Activated CD8-positive, alpha-beta T cell treated with anti-CD3 and anti-CD28 coated beads, Interleukin-2, amount 10 ng/mL, durations not matched to agents 7 days and 5 days (primary cell): ENCODE measurements around the gene MPG. TPM values are rescaled to one million over a fixed set of nuclear protein-coding genes. Genes with fewer than 3 reads are reported as not detected.
"Not testable (repeated sequence)": the region's sequence is repeated elsewhere in the genome, so short reads cannot be mapped to it uniquely, and the experiment has no call there.

ENCODE experiments used
- ATAC-seq: fragments of 150-1000 bp; cut with Tn5 transposase; one replicate; pipeline ENCODE4 v1.10.0; 2021; ENCODE audit warnings: moderate library complexity
- CTCF ChIA-PET: fragments of 350-600 bp; sonication (Branson Sonifier 250); formaldehyde crosslinking; loops from one replicate; lab custom pipeline; 2021; ENCODE audit warnings: antibody characterized with exemption; lab: Charles Lee
- POLR2A ChIA-PET: fragments of 350-600 bp; sonication (Branson Sonifier 250); formaldehyde crosslinking; loops from one replicate; lab custom pipeline; 2021; ENCODE audit warnings: antibody characterized with exemption; lab: Charles Lee
- DNase-seq: peaks from one replicate; pipeline ENCODE4 v3.0.0-alpha.2; 2020
- H3K27ac Mint-ChIP-seq: one replicate; pipeline ENCODE4 v1.8.0; 2021; ENCODE audit warnings: mild to moderate bottlenecking, mixed read lengths
- H3K27me3 Mint-ChIP-seq: one replicate; pipeline ENCODE4 v1.8.0; 2021; ENCODE audit warnings: low read depth, mixed read lengths
- H3K36me3 Mint-ChIP-seq: one replicate; pipeline ENCODE4 v1.8.0; 2021; ENCODE audit warnings: low read depth, mixed read lengths
- H3K4me1 Mint-ChIP-seq: one replicate; pipeline ENCODE4 v1.8.0; 2021; ENCODE audit warnings: low read depth, mixed read lengths
- H3K4me3 Mint-ChIP-seq: one replicate; pipeline ENCODE4 v1.8.0; 2021; ENCODE audit warnings: mild to moderate bottlenecking, mixed read lengths
- H3K9me3 Mint-ChIP-seq: one replicate; pipeline ENCODE4 v1.8.0; 2022; ENCODE audit warnings: mixed read lengths; ENCODE audit not compliant: insufficient read depth
- total RNA-seq, 2 experiments: library from RNA; stranded (reverse); gene quantifications; one replicate each; pipeline ENCODE4 v1.2.3, GENCODE V29; 2021

The MPG gene
- total RNA-seq, 2 experiments from 2014 or later = 48.6 to 49.3 TPM

- ATAC-seq (no peak), DNase-seq (no peak)
- H3K4me3 Mint-ChIP-seq = no peak overlapping the region
- no peaks in the 10 kb centered on the region for H3K9me3 Mint-ChIP-seq
- no peaks in the 10 kb centered on the region for H3K27me3 Mint-ChIP-seq
- H3K36me3 Mint-ChIP-seq = peaks cover 10% of the 10 kb centered on the region
- CTCF ChIA-PET = interaction anchor here (0.9 to 5.1 kb wide), 6 partner anchors 11 to 243 kb away, joined by 3 to 30 read pairs (median 16); partner anchors contain the start of gene HBQ1
- H3K27ac Mint-ChIP-seq = no peak overlapping the region
- H3K4me1 Mint-ChIP-seq = no peaks in the 10 kb centered on the region
- POLR2A ChIA-PET = no interaction called here
These were observed 41.3 kb downstream of the MPG start for GRCh38 chr16:119295-119694.

GRCh38 chr16:119835-120491 is 41.9 kb downstream of the MPG start:
- no peak overlapping the region for H3K27ac Mint-ChIP-seq
- H3K36me3 Mint-ChIP-seq = peaks cover 10% of the 10 kb centered on the region
- H3K9me3 Mint-ChIP-seq = no peaks in the 10 kb centered on the region
- ChIA-PET POLR2A (no interaction called here), CTCF (interaction anchor here (0.9 to 5.1 kb wide), 5 partner anchors 12 to 242 kb away, joined by 3 to 30 read pairs (median 15); no protein-coding TSS in a partner anchor)
- H3K4me3 Mint-ChIP-seq = no peak overlapping the region
- H3K27me3 Mint-ChIP-seq = no peaks in the 10 kb centered on the region
- no peak for ATAC-seq
- no peaks in the 10 kb centered on the region for H3K4me1 Mint-ChIP-seq
- DNase-seq = no peak

- H3K36me3 Mint-ChIP-seq = peaks cover 10% of the 10 kb centered on the region
- DNase-seq (no peak), ATAC-seq (no peak)
- H3K4me1 Mint-ChIP-seq = no peaks in the 10 kb centered on the region
- CTCF ChIA-PET = interaction anchor here (1.5 to 4.6 kb wide), 2 partner anchors 13 to 16 kb away, joined by 3 to 30 read pairs; no protein-coding TSS in a partner anchor
- H3K27ac Mint-ChIP-seq = no peak overlapping the region
- H3K4me3 Mint-ChIP-seq = no peak overlapping the region
- POLR2A ChIA-PET = no interaction called here
- no peaks in the 10 kb centered on the region for H3K27me3 Mint-ChIP-seq
- H3K9me3 Mint-ChIP-seq = no peaks in the 10 kb centered on the region
These were observed 42.7 kb downstream of the MPG start for GRCh38 chr16:120756-121155.

GRCh38 chr16:122361-122760 is 44.3 kb downstream of the MPG start:
- no peaks in the 10 kb centered on the region for H3K27me3 Mint-ChIP-seq
- no peaks in the 10 kb centered on the region for H3K9me3 Mint-ChIP-seq
- no peak overlapping the region for H3K4me3 Mint-ChIP-seq
- H3K36me3 Mint-ChIP-seq = peaks cover 5% of the 10 kb centered on the region
- no peaks in the 10 kb centered on the region for H3K4me1 Mint-ChIP-seq
- CTCF ChIA-PET = interaction anchor here (1.2 kb wide), 1 partner anchor 11 kb away, joined by 3 read pairs; no protein-coding TSS in a partner anchor
- ATAC-seq = no peak
- DNase-seq = no peak
- no peak overlapping the region for H3K27ac Mint-ChIP-seq
- POLR2A ChIA-PET = no interaction called here

- not testable (repeated sequence) for H3K4me3 Mint-ChIP-seq, ATAC-seq, H3K9me3 Mint-ChIP-seq, H3K4me1 Mint-ChIP-seq, H3K36me3 Mint-ChIP-seq, DNase-seq, H3K27me3 Mint-ChIP-seq
- POLR2A ChIA-PET = interaction anchor here (0.6 kb wide), 1 partner anchor 206 kb away, joined by 3 read pairs; no protein-coding TSS in a partner anchor
- CTCF ChIA-PET = interaction anchor here (1.5 kb wide), 1 partner anchor 58 kb away, joined by 5 read pairs; no protein-coding TSS in a partner anchor
- peak overlapping the region; percentile 11 for H3K27ac Mint-ChIP-seq
These were observed 45.7 kb downstream of the MPG start for GRCh38 chr16:123558-124350.

GRCh38 chr16:125011-125410 is 47.0 kb downstream of the MPG start:
- H3K27me3 Mint-ChIP-seq = no peaks in the 10 kb centered on the region
- peaks cover 4% of the 10 kb centered on the region for H3K36me3 Mint-ChIP-seq
- ChIA-PET CTCF (interaction anchor here (0.9 to 2.1 kb wide), 5 partner anchors 8 to 237 kb away, joined by 3 to 9 read pairs (median 5); no protein-coding TSS in a partner anchor), POLR2A (no interaction called here)
- H3K9me3 Mint-ChIP-seq = no peaks in the 10 kb centered on the region
- no peak overlapping the region for H3K27ac Mint-ChIP-seq
- DNase-seq (no peak), ATAC-seq (no peak)
- H3K4me3 Mint-ChIP-seq = no peak overlapping the region
- H3K4me1 Mint-ChIP-seq = peaks cover 15% of the 10 kb centered on the region

GRCh38 chr16:129075-129474 is 51.0 kb downstream of the MPG start:
- H3K4me3 Mint-ChIP-seq = no peak overlapping the region

GRCh38 chr16:130533-131173 is 52.6 kb downstream of the MPG start:
- ChIA-PET CTCF (interaction anchor here (0.7 to 1.3 kb wide), 3 partner anchors 13 to 231 kb away, joined by 3 to 4 read pairs (median 3); no protein-coding TSS in a partner anchor), POLR2A (no interaction called here)
- Mint-ChIP-seq H3K4me1 (peaks cover 34% of the 10 kb centered on the region), H3K27ac (no peak overlapping the region), H3K36me3 (peaks cover 4% of the 10 kb centered on the region), H3K4me3 (no peak overlapping the region), H3K27me3 (no peaks in the 10 kb centered on the region), H3K9me3 (no peaks in the 10 kb centered on the region)
- no peak for DNase-seq
- ATAC-seq = no peak

More at GRCh38 chr16:129075-129474, 51.0 kb downstream of the MPG start:
- ChIA-PET CTCF (interaction anchor here (1.3 kb wide), 1 partner anchor 22 kb away, joined by 4 read pairs; no protein-coding TSS in a partner anchor), POLR2A (interaction anchor here (0.6 kb wide), 1 partner anchor 81 kb away, joined by 3 read pairs; no protein-coding TSS in a partner anchor)
- H3K36me3 Mint-ChIP-seq = peaks cover 4% of the 10 kb centered on the region
- H3K27me3 Mint-ChIP-seq = no peaks in the 10 kb centered on the region
- DNase-seq (no peak), ATAC-seq (peak; percentile 55)
- H3K4me1 Mint-ChIP-seq = peaks cover 27% of the 10 kb centered on the region
- no peak overlapping the region for H3K27ac Mint-ChIP-seq
- H3K9me3 Mint-ChIP-seq = no peaks in the 10 kb centered on the region

GRCh38 chr16:132120-132519 is 54.1 kb downstream of the MPG start:
- ChIA-PET CTCF (interaction anchor here (2.9 kb wide), 1 partner anchor 66 kb away, joined by 11 read pairs; no protein-coding TSS in a partner anchor), POLR2A (no interaction called here)
- H3K36me3 Mint-ChIP-seq = peaks cover 6% of the 10 kb centered on the region
- no peaks in the 10 kb centered on the region for H3K9me3 Mint-ChIP-seq
- no peak overlapping the region for H3K4me3 Mint-ChIP-seq
- no peaks in the 10 kb centered on the region for H3K27me3 Mint-ChIP-seq
- H3K4me1 Mint-ChIP-seq = peaks cover 43% of the 10 kb centered on the region
- H3K27ac Mint-ChIP-seq = no peak overlapping the region
- DNase-seq = no peak
- ATAC-seq = no peak

GRCh38 chr16:133716-134115 is 55.7 kb downstream of the MPG start:
- Mint-ChIP-seq H3K27me3 (no peaks in the 10 kb centered on the region), H3K9me3 (no peaks in the 10 kb centered on the region), H3K4me1 (peaks cover 45% of the 10 kb centered on the region), H3K27ac (no peak overlapping the region), H3K36me3 (peaks cover 8% of the 10 kb centered on the region), H3K4me3 (no peak overlapping the region)
- ATAC-seq (no peak), DNase-seq (no peak)
- ChIA-PET CTCF (interaction anchor here (1.1 to 2.9 kb wide), 6 partner anchors 12 to 68 kb away, joined by 3 to 11 read pairs (median 4); no protein-coding TSS in a partner anchor), POLR2A (no interaction called here)
